HEK293 (cell line): ENCODE data around the gene NELL1.

Experiments
- CTCF ChIA-PET: fragments of 350-600 bp; formaldehyde crosslinking; extraction: SDS; loops from one replicate; lab custom pipeline; 2021; ENCODE audit warnings: antibody characterized with exemption; lab: Yijun Ruan, JAX
- POLR2A ChIA-PET: fragments of 300-600 bp; formaldehyde crosslinking; extraction: SDS; loops from one replicate; lab custom pipeline; 2020; ENCODE audit warnings: antibody characterized with exemption, inconsistent platforms; lab: Yijun Ruan, JAX
- H3K27ac ChIP-seq: fragments of 200-500 bp; sonication (Bioruptor generic); 2 replicates; pipeline ENCODE4 v1.5.1; 2014; ENCODE audit warnings: low read depth, low read length, control low read depth, inconsistent platforms; ENCODE audit errors: extremely low read depth
- H3K36me3 ChIP-seq, 2 experiments: fragments of 200-500 bp in 1 of 2; sonication (Bioruptor generic) in 1 of 2; 1 replicate in 1 of 2; 2 replicates in 1 of 2; pipeline ENCODE4 v1.5.1; 2014 to 2017; ENCODE audit warnings: inconsistent platforms in 2 of 2, low read length in 2 of 2; ENCODE audit not compliant: control insufficient read depth in 2 of 2, insufficient read depth in 1 of 2
- H3K4me1 ChIP-seq: fragments of 200-500 bp; sonication (Bioruptor generic); 2 replicates; pipeline ENCODE4 v1.5.1; 2014; ENCODE audit warnings: mild to moderate bottlenecking, low read length, inconsistent platforms; ENCODE audit not compliant: control insufficient read depth, insufficient read depth
- H3K4me3 ChIP-seq: 2 replicates; pipeline ENCODE4 v1.5.1; 2011; ENCODE audit warnings: low read depth, mild to moderate bottlenecking, control low read depth, low read length, moderate library complexity
- H3K9me3 ChIP-seq: fragments of 200-500 bp; sonication (Bioruptor generic); 2 replicates; pipeline ENCODE4 v1.5.1; 2014; ENCODE audit warnings: low read depth, low read length, inconsistent platforms; ENCODE audit not compliant: control insufficient read depth, insufficient read depth
- MEIS1 ChIP-seq: sonication (generic); formaldehyde crosslinking; IDR thresholded peaks from 2 replicates; pipeline ENCODE4 v1.8.1; 2022; ENCODE audit warnings: missing genetic modification reagents, mild to moderate bottlenecking, borderline replicate concordance
- TCF7L2 ChIP-seq: IDR thresholded peaks from 2 replicates; pipeline ENCODE4 v1.6.1; 2011; ENCODE audit warnings: low read depth, mild to moderate bottlenecking, inconsistent platforms, low read length, moderate library complexity, borderline replicate concordance
- ZBTB11 ChIP-seq: fragments of 450-650 bp; formaldehyde crosslinking; conservative IDR thresholded peaks from 2 replicates; pipeline ENCODE4 v1.5.1; 2016; ENCODE audit warnings: low read depth, missing biosample characterization, missing genetic modification characterization
- ZBTB17 ChIP-seq: fragments of 450-650 bp; formaldehyde crosslinking; IDR thresholded peaks from 2 replicates; pipeline ENCODE4 v1.5.1; 2016; ENCODE audit warnings: missing biosample characterization, missing genetic modification characterization
- ZBTB8A ChIP-seq: fragments of 450-650 bp; formaldehyde crosslinking; IDR thresholded peaks from 2 replicates; pipeline ENCODE4 v1.5.1; 2016; ENCODE audit warnings: missing biosample characterization, missing genetic modification characterization
- ZNF112 ChIP-seq: fragments of 450-650 bp; formaldehyde crosslinking; IDR thresholded peaks from 2 replicates; pipeline ENCODE4 v1.5.0; 2017; ENCODE audit warnings: missing biosample characterization, missing genetic modification characterization
- ZNF292 ChIP-seq: fragments of 450-650 bp; formaldehyde crosslinking; IDR thresholded peaks from 2 replicates; pipeline ENCODE4 v1.5.1; 2016; ENCODE audit warnings: low read depth, missing biosample characterization, missing genetic modification characterization, borderline replicate concordance
- ZNF335 ChIP-seq: fragments of 450-650 bp; formaldehyde crosslinking; conservative IDR thresholded peaks from 2 replicates; pipeline ENCODE4 v1.5.1; 2016; ENCODE audit warnings: missing biosample characterization, missing genetic modification characterization
- ZNF558 ChIP-seq: fragments of 450-650 bp; formaldehyde crosslinking; IDR thresholded peaks from 2 replicates; pipeline ENCODE4 v1.5.1; 2016; ENCODE audit warnings: missing biosample characterization, missing genetic modification characterization
- ZNF624 ChIP-seq: fragments of 450-650 bp; formaldehyde crosslinking; IDR thresholded peaks from 2 replicates; pipeline ENCODE4 v1.5.1; 2017; ENCODE audit warnings: missing biosample characterization, missing genetic modification characterization
- ZNF670 ChIP-seq: fragments of 450-650 bp; formaldehyde crosslinking; IDR thresholded peaks from 2 replicates; pipeline ENCODE4 v1.5.1; 2016; ENCODE audit warnings: missing biosample characterization, missing genetic modification characterization, low read depth
- ZNF677 ChIP-seq: fragments of 450-650 bp; IDR thresholded peaks from 2 replicates; pipeline ENCODE4 v1.5.0; 2018; ENCODE audit warnings: missing biosample characterization, mild to moderate bottlenecking, missing genetic modification characterization, moderate library complexity
- ZNF701 ChIP-seq: fragments of 450-650 bp; formaldehyde crosslinking; IDR thresholded peaks from 2 replicates; pipeline ENCODE4 v1.5.1; 2016; ENCODE audit warnings: missing biosample characterization, missing genetic modification characterization
- TF ChIP-seq, protein P1 (sequence below): fragments of 450-650 bp; formaldehyde crosslinking; conservative IDR thresholded peaks from 2 replicates; pipeline ENCODE4 v1.5.1; 2016; ENCODE audit warnings: low read depth, missing biosample characterization, missing genetic modification characterization
- TF ChIP-seq, protein P2 (sequence below): fragments of 450-650 bp; formaldehyde crosslinking; IDR thresholded peaks from 2 replicates; pipeline ENCODE4 v1.5.1; 2016; ENCODE audit warnings: missing biosample characterization, missing genetic modification characterization
- TF ChIP-seq, protein P3 (sequence below): fragments of 450-650 bp; formaldehyde crosslinking; IDR thresholded peaks from 2 replicates; pipeline ENCODE4 v1.5.1; 2016; ENCODE audit warnings: missing biosample characterization, missing genetic modification characterization, borderline replicate concordance

The NELL1 gene

DNA sequence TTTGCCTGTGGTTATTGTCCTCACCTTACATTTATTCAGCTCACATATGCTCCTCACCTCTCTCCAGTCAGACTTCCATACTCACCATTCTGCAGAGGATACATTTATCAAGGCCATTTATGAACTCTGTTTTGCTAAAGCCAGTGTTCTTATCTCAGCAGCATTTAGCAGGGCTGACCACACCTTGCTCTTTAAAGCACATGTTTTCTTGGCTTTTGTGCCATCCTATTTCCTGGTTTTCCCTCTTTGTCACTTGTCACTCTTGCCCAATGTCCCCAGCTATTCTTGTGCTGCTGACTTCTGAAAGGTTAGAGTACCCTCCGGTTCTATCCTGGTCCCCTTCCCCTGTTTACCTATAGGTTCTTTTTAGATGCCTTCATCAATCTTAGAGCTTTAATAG is 446.6 kb downstream of the NELL1 start:
- Histone ChIP-seq H3K4me3 (no peak overlapping the region), H3K4me1 (no peaks in the 10 kb centered on the region), H3K36me3 (no peaks in the 10 kb centered on the region), H3K27ac (no peak overlapping the region), H3K9me3 (no peaks in the 10 kb centered on the region)
- TF ChIP-seq ZBTB17 (tag by site-specific recombination) (no peak), ZNF558 (tag by site-specific recombination) (no peak), ZNF112 (tag by site-specific recombination) (no peak), ZBTB8A (no peak), ZNF335 (tag by site-specific recombination) (no peak)
- TF ChIP-seq, protein P1, sequence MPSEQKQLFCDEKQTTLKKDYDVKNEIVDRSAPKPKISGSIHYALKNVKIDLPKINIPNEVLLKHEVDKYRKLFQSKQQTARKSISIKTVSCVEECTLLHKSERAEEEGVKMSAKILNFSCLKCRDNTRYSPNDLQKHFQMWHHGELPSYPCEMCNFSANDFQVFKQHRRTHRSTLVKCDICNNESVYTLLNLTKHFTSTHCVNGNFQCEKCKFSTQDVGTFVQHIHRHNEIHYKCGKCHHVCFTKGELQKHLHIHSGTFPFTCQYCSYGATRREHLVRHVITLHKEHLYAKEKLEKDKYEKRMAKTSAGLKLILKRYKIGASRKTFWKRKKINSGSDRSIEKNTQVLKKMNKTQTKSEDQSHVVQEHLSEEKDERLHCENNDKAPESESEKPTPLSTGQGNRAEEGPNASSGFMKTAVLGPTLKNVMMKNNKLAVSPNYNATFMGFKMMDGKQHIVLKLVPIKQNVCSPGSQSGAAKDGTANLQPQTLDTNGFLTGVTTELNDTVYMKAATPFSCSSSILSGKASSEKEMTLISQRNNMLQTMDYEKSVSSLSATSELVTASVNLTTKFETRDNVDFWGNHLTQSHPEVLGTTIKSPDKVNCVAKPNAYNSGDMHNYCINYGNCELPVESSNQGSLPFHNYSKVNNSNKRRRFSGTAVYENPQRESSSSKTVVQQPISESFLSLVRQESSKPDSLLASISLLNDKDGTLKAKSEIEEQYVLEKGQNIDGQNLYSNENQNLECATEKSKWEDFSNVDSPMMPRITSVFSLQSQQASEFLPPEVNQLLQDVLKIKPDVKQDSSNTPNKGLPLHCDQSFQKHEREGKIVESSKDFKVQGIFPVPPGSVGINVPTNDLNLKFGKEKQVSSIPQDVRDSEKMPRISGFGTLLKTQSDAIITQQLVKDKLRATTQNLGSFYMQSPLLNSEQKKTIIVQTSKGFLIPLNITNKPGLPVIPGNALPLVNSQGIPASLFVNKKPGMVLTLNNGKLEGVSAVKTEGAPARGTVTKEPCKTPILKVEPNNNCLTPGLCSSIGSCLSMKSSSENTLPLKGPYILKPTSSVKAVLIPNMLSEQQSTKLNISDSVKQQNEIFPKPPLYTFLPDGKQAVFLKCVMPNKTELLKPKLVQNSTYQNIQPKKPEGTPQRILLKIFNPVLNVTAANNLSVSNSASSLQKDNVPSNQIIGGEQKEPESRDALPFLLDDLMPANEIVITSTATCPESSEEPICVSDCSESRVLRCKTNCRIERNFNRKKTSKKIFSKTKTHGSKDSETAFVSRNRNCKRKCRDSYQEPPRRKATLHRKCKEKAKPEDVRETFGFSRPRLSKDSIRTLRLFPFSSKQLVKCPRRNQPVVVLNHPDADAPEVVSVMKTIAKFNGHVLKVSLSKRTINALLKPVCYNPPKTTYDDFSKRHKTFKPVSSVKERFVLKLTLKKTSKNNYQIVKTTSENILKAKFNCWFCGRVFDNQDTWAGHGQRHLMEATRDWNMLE (tag by site-specific recombination), result no peak
- ChIA-PET CTCF (interaction anchor here (0.6 kb wide), 1 partner anchor 969 kb away, joined by 3 read pairs; no protein-coding TSS in a partner anchor), POLR2A (no interaction called here)

GRCh38 chr11:21119411-21119810 is 450.0 kb downstream of the NELL1 start:
- Histone ChIP-seq H3K36me3 (no peaks in the 10 kb centered on the region), H3K9me3 (no peaks in the 10 kb centered on the region), H3K27ac (no peak overlapping the region), H3K4me3 (no peak overlapping the region), H3K4me1 (no peaks in the 10 kb centered on the region)
- TF ChIP-seq, protein P2, sequence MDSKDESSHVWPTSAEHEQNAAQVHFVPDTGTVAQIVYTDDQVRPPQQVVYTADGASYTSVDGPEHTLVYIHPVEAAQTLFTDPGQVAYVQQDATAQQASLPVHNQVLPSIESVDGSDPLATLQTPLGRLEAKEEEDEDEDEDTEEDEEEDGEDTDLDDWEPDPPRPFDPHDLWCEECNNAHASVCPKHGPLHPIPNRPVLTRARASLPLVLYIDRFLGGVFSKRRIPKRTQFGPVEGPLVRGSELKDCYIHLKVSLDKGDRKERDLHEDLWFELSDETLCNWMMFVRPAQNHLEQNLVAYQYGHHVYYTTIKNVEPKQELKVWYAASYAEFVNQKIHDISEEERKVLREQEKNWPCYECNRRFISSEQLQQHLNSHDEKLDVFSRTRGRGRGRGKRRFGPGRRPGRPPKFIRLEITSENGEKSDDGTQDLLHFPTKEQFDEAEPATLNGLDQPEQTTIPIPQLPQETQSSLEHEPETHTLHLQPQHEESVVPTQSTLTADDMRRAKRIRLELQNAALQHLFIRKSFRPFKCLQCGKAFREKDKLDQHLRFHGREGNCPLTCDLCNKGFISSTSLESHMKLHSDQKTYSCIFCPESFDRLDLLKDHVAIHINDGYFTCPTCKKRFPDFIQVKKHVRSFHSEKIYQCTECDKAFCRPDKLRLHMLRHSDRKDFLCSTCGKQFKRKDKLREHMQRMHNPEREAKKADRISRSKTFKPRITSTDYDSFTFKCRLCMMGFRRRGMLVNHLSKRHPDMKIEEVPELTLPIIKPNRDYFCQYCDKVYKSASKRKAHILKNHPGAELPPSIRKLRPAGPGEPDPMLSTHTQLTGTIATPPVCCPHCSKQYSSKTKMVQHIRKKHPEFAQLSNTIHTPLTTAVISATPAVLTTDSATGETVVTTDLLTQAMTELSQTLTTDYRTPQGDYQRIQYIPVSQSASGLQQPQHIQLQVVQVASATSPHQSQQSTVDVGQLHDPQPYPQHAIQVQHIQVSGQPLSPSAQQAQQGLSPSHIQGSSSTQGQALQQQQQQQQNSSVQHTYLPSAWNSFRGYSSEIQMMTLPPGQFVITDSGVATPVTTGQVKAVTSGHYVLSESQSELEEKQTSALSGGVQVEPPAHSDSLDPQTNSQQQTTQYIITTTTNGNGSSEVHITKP (tag by site-specific recombination), result no peak
- TF ChIP-seq ZNF670 (tag by site-specific recombination) (no peak), TCF7L2 (no peak), ZNF701 (tag by site-specific recombination) (no peak), ZNF677 (tag by site-specific recombination) (no peak), ZNF335 (tag by site-specific recombination) (no peak), ZNF624 (tag by site-specific recombination) (no peak), MEIS1 (CRISPR knock-in tag) (no peak)
- ChIA-PET CTCF (no interaction called here), POLR2A (no interaction called here)

- no peak overlapping the region for H3K4me3 ChIP-seq
- POLR2A ChIA-PET, result no interaction called here
- CTCF ChIA-PET, result interaction anchor here (0.6 kb wide), 1 partner anchor 180 kb away, joined by 3 read pairs; no protein-coding TSS in a partner anchor
- no peaks in the 10 kb centered on the region for H3K9me3 ChIP-seq
- H3K36me3 ChIP-seq, result no peaks in the 10 kb centered on the region
- no peak overlapping the region for H3K27ac ChIP-seq
- H3K4me1 ChIP-seq, result no peaks in the 10 kb centered on the region
- TF ChIP-seq ZNF292 (no peak), ZBTB11 (no peak)
- TF ChIP-seq, protein P3, sequence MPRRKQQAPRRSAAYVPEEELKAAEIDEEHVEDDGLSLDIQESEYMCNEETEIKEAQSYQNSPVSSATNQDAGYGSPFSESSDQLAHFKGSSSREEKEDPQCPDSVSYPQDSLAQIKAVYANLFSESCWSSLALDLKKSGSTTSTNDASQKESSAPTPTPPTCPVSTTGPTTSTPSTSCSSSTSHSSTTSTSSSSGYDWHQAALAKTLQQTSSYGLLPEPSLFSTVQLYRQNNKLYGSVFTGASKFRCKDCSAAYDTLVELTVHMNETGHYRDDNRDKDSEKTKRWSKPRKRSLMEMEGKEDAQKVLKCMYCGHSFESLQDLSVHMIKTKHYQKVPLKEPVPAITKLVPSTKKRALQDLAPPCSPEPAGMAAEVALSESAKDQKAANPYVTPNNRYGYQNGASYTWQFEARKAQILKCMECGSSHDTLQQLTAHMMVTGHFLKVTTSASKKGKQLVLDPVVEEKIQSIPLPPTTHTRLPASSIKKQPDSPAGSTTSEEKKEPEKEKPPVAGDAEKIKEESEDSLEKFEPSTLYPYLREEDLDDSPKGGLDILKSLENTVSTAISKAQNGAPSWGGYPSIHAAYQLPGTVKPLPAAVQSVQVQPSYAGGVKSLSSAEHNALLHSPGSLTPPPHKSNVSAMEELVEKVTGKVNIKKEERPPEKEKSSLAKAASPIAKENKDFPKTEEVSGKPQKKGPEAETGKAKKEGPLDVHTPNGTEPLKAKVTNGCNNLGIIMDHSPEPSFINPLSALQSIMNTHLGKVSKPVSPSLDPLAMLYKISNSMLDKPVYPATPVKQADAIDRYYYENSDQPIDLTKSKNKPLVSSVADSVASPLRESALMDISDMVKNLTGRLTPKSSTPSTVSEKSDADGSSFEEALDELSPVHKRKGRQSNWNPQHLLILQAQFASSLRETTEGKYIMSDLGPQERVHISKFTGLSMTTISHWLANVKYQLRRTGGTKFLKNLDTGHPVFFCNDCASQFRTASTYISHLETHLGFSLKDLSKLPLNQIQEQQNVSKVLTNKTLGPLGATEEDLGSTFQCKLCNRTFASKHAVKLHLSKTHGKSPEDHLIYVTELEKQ (tag by site-specific recombination), result no peak
These were observed 452.6 kb downstream of the NELL1 start for GRCh38 chr11:21121991-21122390.
